Hippocampal formation (tissue), 2 donors: ENCODE measurements around the gene LCE1E.

Experiments used
- DNase-seq, 2 donors: peaks; one replicate each; lab custom pipeline; 2025; lab: John Stamatoyannopoulos, UW

The LCE1E gene

DNA sequence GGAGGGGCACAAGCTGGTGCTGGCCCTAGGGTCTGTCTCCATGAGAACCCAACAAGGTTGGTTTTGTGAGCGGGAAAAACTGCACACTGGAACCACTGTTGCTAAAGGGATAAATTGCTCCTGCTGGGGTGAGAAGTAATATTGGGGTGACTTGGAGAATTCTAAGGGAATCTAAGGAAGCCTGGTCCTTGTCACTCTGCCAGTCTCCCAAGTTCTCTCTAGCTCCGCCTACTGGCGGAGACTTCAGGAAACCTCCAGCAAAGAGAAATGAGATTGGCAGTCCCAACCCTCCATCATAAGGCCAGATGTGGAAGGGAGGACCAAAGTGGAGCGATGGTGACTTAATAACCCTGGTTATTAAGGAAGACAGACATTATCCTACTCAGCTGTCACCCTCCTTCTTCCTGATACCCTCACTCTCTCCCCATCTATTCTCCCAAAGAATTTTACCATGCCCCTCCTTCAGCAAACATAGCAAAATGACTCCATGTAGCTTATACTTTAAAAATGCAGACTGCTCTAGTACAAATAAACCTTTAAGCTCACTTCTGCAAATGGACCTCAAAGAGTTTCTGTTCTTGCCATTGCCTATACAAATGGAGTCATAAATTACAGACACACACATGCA, 8.4 kb upstream of the LCE1E start:
- DNase-seq, result no peak

DNA sequence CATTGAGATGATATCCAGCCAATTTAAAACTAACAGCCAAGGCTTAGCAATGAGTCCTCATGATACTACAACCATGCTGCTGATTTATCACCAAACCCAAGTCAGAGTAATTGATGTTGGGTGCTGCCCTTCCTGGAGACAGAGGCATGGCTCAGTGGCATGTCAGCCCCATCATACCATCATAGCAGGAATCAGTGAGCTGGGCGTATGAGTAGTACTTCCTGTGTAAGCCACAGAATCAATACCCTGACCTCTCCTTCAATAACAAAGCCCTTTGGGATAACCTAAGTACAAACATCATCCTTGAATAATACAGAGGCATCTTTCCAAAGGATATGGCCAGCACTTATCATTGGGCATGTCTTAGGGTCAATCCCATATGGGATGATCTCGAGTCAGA, 3.0 kb upstream of the LCE1E start:
- DNase-seq, result no peak

DNA sequence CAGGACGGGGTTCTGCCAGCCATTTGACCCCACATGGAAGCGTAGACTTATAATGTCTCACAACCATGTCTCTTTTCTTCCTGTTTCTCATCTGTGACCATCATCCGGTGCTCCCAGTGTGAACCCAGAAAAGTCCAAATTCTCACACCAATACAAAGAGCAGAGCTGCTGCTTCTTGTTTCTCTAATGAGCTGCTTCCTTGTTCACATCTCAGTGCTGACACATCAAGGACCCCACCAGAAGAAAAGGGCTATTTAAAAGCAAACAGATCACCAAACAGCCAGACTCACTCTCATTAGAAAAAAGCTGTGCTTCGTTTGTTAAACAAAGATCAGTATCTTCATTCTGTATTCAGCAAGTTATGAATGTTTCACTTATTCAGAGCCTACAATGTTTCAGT, 9.6 kb downstream of the LCE1E start:
- DNase-seq, result no peak

DNA sequence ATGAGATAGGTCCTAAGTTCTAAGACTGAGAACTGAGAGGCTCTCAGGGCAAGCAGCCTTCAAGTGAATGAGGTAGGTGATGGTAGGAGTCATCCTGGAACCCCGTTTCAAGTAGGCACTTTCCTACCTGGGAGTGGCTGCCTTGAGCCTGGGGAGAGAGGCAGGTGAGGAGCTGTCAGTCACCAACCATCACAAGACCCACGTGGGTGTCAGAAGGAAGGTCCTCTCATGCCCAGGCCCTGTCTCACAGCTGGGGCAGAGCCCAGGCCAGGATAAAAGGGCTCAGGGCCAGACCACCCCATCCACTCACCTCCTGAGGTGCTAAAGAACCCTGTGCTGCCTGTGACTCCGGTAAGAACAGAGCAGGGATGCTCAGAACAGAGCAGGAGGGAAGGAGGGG, 10.4 kb downstream of the LCE1E start, which contains the start of gene LCE1D:
Gene LCE1D (plus strand): TSS at position 301 of the 400 bp plus-strand sequence. CDS start 1,074 bp downstream, outside the sequence.
- DNase-seq, result no peak

DNA sequence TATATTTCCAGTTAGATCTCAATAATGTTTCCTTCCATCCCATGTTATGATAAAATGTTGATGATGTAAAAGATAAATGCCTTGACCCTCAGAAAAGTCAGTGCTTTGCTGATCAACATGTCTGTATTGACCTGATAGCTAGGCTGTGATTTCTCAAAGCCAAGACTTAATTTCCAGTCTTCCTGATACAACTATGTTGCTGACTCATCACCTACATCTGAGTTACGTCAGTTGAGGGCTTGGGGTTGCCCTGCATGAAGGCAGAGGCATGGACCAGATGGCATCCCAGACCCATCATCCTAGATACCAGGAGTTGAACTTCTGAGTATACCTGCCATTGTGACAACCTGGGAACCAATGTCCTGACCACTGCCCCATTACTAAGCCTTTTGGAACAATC, 15.3 kb downstream of the LCE1E start:
- no peak for DNase-seq

DNA sequence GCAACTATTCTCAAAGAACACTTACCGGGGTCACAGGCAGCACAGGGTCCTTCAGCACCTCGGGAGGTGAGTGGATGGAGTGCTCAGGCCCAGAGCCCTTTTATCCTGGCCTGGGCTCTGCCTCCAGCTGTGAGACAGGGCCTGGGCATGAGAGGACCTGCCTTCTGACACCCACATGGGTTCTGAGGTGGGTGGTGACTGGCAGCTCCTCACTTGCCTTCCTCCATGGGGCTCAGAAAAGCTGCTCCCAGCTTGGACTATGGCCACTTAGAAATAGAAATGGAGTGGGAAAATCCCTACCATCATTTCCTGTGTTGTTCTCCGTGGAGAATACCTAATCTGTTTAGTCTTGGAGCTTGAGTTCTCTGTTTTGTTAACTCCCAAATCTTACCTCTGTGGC, 20.5 kb downstream of the LCE1E start, which contains the start of gene LCE1C:
Gene LCE1C (minus strand): TSS at position 76 of the 400 bp plus-strand sequence. CDS start 1,173 bp downstream, outside the sequence.
- no peak for DNase-seq

DNA sequence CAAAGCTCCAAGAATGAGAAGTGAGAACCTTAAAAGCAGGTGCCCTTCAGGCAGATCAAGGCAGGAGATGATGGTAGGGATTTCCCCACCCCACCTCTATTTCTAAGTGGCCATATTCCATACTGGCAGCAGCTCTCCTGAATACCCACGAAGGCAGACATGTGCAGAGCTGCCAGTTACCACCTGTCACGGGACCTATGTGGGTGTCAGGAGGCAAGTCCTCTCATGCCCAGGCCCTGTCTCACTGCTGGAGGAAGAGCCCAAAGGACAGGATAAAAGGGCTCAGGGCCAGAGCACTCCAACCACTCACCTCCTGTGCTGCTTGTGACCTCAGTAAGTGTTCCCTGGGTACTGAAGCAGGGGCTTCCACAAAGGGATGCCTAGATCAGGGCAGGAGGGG, 25.0 kb downstream of the LCE1E start:
- DNase-seq, result no peak

DNA sequence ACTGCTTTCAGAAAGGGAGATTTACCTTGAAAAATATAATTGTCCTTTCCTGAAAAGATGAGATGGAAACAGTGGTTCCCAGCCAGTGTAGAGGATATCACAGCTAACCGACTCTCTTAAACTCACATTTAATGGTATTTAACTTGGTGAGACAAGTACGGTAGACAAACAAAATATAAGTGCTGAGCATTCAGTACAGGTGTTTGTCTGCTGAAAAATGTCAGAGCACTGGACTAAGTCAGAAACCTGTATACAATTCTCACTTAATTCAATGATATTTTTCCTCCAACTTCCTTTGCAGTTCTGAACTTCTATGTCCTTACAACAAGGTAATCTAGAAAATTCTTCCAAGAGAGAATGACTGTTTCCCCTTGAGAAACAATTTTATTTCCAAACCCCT, 25.6 kb downstream of the LCE1E start, which contains the start of gene LCE1B:
Gene LCE1B (plus strand): TSS at position 301 of the 400 bp plus-strand sequence. CDS start 476 bp downstream, outside the sequence.
- no peak for DNase-seq

DNA sequence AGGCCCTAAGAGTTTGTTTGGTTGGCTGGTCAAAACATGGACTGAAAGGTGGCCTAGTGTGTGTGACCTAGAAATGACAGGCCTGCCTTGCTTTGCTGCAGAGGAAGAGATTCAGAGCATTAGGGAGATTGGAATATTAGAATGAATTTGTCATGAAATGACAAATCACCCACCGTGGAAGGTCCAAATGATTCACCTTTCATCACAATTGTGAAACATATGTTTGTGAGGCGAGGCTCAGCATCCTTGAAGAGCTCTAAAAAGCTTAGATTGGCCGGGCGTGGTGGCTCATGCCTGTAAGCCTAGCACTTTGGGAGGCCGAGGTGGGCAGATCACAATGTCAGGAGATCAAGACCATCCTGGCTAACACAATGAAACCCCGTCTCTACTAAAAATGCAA, 31.3 kb downstream of the LCE1E start:
- DNase-seq, result no peak

DNA sequence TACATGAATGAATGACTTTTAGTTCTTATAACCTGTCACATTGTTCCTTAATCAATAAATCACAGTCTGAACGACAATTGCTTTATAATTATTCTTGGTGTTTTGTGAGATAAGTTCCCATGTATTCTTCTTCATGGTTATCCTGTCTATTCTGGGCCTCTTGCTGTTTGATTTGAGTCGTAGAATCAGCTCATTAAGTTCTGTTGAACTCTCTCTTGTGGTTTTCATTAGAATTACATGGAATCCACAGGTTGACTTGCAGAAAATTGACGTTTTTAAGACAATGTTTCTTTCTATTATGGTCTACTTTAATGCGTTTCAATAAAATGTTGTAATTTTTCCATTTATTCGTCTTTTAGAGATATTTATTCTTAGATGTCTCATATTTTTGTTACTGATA, 37.2 kb downstream of the LCE1E start:
- no peak for DNase-seq

DNA sequence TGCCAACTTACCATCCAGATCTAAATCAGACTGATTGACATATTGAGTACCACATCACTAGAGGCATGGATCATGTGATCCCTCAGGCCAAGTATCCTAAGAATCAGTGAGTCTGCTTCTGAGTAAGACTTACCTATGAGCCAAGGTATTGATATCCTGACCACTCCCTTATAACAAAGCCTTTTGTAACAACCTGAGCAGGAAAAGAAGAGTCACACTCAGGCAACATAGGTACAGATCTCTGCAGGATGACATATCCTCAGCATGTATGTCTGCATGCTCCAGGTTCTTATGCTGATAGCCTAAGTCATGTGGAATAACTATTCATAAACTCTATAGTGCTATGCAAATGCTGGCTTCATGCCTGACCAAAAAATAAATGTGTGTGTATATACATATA, 38.9 kb downstream of the LCE1E start:
- DNase-seq, result no peak

DNA sequence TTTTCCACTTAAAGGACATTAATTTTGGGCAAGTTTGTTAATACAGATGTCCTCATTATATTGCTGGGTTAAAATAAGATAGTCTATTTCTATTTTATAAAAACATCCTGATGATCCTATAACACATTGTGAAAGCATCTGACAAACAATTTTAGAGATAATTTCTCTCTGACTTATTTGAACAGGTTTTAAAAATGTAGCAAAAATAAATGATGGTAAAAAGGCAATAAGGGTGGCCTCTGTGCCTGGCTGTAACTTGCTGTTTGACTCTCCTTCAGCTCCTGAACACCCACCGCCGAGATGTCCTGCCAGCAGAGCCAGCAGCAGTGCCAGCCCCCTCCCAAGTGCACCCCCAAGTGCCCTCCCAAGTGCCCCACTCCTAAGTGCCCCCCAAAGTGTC, 41.1 kb downstream of the LCE1E start, which contains the start of gene LCE1A:
Gene LCE1A (plus strand): TSS at position 301 of the 400 bp plus-strand sequence. CDS start 0 bp downstream, at position 301.
- no peak for DNase-seq

DNA sequence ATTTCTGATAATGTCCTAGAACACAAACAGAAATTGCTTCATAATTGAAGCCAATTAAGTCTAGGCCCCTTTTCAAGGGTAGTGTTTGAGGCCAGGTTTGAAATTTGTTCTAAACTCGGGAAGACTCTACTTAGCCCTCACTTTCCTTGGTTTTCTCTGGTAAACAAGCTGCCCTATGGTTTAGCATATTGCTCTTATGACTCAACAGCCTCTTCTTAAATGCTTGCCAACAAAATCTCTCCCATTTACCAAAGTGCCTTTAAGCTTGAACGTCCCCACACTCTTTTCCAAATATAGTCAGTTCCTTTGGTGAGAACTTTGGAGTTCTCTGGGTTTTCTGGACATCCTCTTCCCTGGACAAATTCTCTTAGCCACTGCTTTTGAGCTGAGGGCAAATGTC, 50.8 kb downstream of the LCE1E start:
- no peak for DNase-seq
